CD4-positive, alpha-beta T cell treated with Interleukin-15 for 1 hour (primary cell): ENCODE measurements around the gene MYT1.

Source experiments
- DNase-seq: peaks from one replicate; pipeline ENCODE4 v3.0.0-alpha.2; 2020

MYT1 gene

DNA sequence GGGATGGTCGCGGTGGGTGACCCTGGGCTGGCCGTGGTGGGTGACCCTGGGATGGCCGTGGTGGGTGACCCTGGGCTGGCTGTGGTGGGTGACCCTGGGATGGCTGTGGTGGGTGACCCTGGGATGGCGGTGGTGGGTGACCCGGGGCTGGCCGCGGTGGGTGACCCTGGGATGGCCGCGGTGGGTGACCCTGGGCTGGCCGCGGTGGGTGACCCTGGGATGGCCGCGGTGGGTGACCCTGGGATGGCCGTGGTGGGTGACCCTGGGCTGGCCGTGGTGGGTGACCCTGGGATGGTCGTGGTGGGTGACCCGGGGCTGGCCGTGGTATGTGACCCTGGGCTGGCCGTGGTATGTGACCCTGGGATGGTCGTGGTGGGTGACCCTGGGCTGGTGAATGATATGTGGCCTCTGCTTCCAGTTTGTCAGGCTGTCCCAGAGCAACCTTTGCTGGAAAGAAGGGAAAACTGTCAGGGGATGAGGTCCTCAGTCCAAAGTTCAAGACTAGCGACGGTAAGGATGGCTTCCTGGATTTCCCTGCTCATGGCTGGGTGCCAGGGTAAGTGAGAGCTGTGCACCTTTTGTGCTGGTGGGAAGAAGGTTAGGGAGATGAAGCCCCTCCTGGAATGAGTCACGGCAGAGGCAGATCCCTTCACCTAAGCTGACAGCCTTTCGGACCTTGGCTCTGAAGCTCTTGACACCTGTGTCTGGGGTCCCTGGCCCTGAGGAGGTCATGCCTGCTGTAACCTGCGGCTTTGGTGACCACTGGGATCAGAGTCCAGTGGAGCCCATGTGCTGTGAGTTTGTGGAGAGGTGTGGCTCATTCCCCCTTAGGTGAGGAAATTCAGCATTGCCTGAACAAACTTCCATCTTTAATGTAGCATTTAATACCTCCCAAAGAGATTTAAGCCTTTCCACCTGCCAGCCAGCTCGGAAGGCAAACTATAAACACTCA is 72.2 kb downstream of the MYT1 start:
- DNase-seq, result no peak

DNA sequence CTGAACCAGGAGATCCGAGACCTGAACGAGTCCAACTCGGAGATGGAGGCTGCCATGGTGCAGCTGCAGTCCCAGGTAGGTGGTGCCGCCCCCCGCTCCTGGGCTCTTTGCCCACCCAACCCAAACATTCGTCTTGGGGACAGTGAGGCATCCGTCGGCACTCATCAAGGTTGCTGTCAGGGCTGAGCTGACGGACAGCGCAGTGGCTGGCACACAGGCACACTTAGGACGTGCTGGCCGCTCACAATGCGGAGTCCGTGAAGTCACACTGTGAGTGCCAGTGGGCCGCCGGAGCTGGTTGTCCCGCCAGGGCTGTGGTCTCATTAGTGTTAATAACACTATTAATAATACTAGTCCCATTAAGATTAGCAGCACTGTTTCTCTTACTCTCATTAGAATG is 73.1 kb downstream of the MYT1 start:
- no peak for DNase-seq

DNA sequence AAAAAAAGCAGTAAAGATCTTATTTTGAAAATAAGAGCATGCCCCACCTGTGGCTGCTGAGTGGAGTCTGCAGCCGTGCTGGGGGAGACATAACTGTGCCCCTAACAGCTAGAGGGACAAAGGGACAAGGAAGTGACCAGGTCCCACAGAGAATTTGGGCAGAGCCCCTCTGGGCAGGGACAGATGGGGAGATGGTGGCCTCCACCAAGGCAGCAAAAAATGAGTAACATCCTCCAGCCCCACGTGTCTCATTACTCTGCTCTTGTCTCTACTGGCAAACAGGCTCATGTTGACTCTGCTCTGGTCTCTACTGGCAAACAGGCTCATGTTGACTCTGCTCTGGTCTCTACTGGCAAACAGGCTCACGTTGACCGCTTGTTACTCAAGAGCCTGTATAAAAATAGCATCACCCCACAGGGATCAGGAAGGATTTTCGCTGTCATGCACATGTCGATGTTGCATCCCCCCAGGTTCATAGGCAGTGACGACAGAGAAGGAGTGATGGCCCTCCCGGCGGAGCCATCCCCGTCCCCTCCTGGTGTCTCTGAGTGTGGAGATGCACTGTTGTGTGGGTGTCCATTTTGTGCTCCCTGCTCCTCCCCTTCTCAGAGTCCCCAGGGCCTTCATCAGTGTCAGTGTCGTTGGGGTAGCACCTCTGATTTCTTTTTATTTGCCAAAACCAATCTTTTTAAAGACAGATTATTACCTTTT is 74.0 kb downstream of the MYT1 start:
- no peak for DNase-seq

DNA sequence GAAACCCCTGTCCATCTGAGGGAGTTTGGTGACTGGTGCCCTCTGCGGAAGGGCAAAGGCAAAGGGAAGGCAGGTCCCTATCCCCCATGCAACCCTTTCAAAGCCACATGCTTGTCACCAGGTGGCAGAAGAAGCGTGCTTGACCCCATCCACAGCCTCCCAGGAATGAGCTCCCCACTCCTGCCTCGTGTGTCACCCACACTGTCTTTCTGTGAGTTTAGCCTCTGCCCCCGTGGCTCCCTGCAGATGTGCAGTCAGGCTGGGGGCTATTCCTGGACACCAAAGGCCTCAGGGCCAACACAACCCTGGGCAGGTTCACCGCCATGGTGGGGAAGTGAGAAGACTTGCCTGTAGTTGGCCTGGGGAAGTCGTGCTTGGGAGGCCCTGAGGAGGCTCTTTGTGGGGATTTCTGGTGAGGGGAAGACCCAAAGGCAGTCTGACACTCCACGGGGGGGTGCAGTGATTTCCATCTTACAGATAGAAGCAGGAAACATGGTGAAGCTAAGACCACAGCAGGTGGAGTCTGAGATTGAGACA is 74.7 kb downstream of the MYT1 start:
- DNase-seq, result no peak

DNA sequence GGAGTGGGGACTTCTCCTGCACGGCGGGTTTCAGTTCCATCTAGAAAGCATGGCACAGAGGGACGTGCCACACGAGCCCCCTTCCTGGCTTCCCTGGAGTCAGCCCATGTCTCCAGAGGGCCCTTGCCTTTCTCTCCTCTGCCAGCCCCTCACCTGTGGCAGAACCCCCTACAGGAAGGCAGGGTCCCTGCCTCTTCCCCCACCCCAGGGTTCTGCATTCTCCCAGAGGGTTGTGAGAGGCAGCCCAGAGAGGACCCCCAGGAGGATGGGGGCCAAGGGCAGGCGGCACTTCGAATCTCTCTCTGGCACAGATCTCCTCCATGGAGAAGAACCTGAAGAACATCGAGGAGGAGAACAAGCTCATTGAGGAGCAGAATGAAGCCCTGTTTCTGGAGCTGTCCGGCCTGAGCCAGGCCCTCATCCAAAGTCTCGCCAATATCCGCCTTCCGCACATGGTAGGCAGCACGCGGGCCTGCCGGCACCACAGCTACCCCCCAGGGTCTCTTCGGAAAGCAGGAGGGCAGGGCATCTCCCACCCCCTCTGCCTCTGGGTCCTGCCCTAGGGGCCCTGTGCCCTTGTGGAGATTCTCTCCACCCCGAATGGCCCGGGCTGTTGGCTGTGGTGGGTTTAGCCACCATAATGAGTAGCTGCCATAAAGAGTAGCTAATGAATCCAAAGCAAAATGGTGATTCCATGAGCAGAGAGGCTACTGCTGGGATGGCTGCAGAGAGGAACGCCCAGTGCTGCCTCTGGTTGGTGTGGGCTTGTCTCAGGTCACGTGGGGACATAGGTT is 75.4 kb downstream of the MYT1 start:
- no peak for DNase-seq

DNA sequence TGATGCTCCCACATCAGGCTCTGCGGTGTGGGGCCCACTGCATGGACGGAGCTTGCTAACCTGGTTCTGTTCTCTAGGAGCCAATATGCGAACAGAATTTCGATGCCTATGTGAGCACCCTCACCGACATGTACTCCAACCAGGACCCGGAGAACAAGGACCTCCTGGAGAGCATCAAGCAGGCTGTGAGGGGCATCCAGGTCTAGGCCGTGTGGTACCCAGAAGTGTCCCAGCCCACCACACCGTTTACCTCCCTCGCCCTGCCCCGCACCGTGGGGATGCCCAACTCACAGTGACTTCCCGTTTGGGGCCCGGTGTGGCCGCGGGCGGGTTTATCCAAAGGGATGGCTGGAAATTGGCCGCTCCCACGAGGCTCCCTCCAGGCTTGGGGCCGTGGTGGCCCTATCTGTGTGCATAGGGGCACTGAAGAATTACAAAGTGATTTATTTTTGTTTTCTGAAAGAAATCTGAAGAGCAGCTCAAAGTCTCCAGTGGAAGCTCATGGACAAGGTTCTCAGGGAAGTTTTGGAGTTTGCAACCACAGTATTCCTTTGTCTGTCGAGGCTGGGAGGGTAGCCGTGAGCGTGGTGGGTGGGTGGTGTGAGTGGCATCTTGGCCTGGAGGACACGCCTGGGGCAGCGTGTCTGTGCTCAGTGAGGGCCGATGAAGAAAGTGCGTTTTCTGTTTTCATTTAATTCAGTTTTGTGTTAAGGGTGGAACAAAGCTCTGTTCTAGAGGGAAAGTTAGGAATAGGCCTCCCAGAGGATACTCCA is 76.2 kb downstream of the MYT1 start:
- DNase-seq, result no peak

DNA sequence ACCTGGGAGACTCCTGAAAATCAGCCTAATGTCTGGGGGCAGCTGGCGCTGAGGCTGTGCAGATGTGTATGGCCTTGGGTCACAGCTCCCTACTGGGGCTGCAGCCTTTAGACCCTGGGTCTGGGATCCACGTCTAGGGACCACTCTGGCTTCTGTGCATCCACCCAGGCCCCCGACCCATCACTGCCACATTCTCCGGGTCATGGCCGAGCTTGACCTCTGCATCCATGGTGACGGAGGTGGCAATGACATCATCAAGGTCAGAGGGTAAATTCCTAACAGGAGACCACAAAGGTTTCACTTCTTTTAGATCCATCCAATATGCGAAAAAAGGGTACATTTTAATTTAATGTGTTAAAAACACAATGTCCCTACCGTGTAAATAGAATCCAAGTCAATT is 76.8 kb downstream of the MYT1 start:
- DNase-seq, result no peak

DNA sequence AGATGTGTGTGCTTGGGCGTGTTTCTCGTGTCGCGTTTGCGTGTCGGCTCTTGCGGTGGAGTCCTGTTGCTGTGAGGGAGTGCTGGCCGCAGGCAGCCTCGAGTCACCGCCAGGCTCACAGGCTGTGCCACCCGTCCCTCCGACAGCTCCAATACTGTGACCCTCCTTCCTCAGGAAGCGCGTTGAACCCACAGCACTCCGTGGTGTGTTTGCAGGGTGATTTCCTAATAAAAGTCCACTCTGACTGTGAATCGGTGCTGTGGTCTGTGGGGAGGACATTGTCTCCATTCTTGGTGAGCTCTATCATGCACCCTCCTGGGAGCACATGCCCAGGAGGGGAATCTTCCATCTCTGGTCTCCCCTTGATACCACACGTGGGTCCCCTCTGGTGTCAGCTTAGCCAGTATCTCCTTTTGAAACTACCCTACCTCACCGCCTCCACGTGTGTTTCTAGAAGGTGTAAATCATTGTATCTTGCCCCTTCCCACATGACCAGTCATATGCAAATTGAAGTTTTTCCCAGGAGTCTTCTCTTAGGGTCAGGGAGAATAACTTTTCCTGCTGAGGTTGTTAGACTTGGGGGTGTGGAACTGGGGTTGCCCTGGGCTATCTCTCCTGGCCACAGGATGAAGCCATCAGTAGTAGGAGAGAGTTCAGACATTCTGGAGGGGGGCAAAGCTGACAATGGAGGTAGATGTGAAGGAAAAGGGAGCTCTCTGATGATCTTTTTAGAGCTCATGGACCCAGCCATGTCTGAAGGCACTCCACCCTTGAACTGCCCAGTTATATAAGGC is 77.9 kb downstream of the MYT1 start:
- DNase-seq, result no peak

DNA sequence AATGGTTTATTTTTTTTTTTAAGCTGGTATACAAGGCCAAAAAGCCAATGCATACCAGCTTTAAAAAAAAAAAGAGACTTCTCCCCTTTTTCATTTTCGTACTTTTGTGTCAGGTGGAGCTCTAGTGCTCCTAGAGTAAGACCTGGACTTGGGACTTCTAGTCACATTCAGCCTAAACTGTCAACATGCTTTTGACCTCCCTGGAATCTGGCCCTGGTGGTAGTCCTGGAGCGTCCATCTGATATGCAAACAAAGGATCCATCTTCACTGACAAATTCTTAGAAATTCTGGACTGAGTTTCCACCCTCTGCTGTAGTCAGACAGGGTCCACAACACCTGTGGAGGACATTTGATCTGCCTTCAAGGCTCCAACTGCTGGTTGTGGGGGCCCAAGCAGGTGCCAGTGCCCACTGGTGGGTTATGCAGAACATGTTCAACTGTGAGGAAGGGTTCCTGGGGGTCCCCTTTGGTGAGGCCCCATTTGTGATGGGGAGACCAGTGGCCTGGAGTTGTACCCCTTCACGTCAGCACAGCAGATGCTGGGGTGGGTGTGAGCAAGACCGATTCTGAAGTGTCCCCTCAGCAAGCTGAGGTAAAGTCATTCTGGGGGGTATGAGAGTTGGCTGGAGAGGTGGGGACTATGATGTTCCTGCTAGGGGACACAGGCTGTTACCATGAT is 78.7 kb downstream of the MYT1 start:
- DNase-seq, result no peak

DNA sequence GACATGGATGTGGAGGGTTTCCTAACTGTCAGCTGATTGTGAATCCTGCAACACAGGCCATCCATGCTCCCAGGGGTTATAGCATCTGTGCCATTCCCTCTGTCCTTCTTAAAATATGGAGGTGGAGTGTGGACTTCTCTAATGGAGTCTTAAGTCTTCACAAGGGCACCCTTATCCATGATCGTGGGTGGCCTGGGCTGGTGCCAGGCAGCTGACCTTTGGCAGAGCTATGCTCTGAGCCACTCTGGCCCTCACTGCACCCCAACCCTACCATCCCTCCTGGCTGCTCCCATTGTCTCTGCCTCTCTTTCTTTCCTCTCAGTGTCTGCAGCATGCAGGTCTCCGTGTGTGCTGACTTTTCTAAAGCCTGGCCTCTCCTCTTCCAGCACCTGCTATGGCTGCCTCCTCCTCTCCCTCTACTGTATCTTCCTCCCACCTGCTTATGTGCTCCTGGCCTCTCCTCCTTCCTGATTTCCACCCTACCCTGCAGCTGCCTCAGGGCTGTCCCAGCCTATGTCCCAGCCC is 80.1 kb downstream of the MYT1 start:
- no peak for DNase-seq

DNA sequence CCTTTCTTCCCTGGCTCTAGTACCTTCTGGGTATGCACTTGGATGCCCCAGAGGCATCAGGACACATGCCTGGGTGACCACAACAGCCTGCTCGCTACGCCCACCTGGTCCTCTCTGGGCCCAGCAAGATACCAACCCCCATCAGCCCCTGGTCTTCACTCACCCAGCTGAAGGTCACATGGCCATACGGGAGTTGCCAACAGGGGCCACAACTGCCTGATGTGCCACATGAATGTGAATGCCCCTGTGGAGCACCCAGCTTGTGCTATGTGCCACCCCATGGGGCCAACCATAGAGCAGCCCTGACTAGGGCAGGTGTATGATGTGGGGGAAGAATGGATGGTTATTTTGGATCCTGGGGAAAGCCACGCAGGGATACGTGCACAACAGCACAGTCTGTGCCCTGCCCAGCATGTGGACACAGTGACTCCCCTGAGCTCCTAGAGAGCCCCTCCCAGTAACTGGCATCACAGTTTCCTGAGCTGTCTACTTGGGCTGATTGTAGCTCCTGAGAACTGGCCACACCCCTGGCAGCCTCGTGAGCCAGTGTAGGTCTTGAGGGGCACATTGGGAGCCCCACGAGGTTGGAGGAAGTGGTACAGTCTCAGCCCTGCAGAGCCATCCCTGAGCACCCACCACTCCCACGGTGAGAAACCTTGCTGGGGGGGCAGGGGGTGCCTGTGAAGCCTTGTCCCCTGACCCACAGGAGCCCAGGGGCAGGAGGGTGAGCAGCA is 80.8 kb downstream of the MYT1 start:
- DNase-seq, result no peak

DNA sequence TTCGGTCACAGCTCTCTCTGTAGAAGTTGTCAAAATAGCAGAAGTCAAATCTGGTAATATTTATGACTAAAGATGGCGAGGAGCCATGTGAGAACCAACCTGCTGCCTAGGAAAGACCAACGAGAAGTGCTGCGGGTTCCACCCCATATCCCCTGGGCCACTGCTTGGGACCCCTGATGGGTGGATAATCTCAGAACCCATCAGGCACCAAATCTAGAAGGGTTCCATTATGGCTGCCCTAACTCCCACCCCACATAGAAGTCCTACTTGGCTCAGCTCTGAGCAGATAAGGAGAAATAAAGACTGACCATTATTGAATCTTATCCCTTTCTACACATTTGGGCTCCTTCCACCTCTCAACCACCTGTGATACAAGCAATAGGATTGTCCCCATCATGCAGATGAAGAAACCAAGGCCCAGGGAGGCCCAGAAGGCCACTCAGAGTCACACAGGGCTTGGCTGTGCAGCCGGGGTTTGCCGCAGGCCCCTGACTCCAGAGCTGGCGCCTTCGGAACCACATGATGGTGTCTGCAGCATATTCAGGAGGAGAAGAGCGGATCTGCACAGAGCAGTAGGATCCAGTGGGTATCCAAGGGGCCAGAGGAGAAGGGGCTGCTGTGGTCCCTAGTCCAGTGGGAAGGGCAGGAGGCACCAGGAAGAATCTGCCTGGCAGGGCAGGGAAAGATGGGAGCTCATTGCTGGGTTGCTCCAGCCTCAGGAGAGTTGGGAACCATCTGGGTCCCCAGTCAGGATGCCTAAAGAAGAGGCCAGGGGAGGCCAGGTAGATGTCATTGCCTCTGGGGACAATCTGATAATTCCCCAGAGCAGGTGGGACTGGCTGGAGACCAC is 81.7 kb downstream of the MYT1 start:
- DNase-seq, result no peak

DNA sequence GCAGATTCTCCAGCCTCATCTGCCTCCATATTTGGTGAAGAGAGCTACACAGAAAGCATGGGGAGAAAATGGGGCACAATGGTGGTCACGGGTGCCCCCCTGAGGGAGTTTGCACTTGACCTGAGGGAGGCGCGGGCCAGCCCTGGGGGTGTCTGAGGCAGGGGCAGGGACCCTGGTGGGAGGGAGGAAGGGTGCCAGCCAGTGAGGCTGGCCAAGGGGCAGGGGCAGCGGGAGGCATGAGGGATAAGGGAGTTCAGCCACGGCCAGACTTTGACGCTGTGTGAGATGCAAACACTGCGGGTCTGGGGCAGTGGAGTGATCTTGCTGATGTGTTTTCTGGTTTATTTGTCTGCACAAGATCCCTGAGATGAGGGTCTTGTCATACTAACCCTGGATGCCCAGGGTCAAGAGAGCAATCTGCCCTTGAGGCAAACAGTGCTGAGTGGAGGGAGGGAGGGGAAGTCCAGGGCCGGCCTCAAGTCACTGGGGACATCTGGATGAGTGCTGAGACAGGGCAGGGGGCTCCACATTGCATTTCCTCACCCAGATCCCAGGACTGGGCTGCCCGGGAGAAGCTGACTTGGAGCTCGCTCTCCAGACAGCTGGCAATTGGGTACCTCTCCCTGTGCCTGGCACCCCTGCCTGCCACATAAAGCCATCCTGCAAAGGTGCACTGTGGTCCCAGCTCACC is 82.5 kb downstream of the MYT1 start:
- no peak for DNase-seq

DNA sequence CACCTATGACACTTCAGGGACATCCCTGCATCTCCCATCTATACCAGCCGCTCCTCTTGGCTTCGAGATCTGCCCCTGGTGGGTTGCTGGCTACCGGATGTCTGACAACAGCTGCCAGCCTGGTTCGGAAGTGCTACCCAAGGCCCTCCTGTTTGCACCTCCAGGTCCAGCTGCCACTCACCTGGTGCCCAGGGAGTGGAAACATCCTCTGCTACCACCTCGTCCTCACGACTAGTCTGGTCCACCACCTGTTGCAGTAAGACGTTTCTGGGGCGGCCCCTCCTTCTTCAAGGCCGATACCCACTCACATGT is 83.0 kb downstream of the MYT1 start:
- DNase-seq, result no peak

DNA sequence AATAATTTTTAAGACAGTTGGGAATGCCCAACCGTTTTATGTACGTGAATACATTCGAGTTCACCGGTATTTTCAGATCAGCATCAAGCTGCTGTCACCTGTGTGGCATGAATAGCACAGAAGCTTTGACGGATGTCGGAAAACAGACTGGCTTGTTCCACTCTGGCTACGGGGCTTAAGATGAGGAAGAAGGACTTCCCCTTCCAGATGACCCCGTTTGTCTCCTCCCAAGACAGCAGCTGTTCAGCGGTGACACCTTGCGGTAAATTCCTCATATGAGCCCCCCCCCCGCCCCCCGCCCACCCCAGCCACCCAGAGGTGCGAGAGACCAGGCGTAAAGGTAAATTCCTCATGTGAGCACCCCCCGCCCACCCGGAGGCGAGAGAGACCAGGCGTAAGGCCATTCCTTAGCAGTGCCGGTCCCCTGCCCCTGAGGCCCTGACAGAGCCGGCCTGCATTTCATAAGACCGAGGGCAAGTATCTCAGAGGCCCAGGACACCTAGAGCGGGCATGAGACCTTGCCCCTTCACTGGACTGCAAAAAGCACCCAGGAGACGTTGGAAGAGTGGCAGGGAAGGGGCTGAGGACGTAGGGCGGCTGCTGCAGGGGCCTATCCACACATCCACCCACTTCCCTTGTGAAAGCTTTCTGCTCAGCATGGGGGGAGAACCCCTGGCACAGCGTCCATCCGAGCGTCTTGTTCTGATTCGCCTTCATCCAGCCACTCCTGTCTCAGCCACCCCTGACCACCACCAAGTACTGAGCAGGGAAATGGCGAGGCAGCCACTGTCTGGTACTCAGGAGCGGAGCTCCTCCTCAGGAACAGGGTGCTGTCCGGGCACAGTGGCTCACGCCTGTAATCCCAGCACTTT is 84.0 kb downstream of the MYT1 start:
- DNase-seq, result no peak

DNA sequence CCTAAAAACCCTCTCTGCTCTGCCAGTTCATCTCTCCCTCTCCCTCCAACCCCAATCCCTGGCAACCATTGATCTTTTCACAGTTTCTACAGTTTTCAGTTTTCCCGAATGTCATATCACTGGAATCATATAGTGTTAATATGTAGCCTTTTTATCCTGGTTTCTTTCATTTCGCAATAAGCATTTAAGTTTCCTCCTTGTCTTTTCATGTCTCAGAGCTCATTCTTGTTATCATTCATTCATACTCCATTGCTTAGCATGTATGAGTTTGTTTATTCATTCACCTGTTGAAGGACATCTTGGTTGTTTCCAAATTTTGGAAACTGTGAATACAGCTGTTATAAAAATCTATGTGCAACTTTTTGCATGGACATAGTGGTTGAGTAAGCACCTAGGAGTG is 85.8 kb downstream of the MYT1 start:
- DNase-seq, result no peak

DNA sequence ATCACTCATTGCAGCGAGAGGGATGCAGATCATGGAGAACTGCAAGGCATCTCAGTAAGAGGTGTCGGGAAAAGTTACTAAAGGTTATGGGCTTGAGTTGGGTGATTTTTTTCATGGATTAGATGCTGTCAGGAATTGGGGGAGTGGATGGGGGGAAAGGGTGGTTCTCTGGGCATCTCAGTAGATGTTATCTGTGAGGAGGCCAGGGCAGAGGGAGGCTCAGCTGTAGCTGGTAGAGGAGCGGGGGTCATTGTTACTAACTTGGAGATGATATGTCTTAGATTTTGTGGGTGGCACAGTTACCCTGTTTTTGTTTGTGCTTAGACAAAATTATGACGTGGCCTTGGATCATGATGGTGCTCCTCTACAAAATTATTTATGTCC is 88.7 kb downstream of the MYT1 start:
- DNase-seq, result no peak

DNA sequence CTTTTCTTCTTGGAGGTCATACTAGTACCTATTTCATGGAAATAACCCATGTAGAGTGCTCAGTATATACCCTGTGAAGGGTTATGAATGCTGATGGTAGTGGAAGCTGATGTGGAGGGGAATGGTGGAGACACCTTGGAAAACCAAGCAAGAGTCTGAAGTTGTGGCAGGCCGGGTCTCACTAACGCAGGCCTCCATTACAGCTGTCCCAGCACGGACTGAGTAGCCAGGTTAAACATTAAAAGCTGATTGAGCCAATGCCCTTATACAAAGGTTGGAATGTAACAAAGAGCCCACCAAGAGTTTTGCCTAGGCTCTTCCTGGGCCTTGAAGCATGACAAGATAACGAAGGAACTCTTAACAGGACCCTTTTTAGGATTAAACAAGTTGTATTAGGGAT is 89.2 kb downstream of the MYT1 start:
- DNase-seq, result no peak
